Medulla oblongata (tissue), 1 donor: Measurements from ENCODE around the gene ALDH5A1.

Experiments used
- DNase-seq: peaks from one replicate; pipeline ENCODE4 v3.0.0-alpha.2; 2015; ENCODE audit errors: extremely low spot score

The ALDH5A1 gene

GRCh38 chr6:24524805-24525204, 30.0 kb downstream of the ALDH5A1 start:
- DNase-seq = peak; percentile 22

GRCh38 chr6:24529985-24530384, 35.2 kb downstream of the ALDH5A1 start:
- no peak for DNase-seq

GRCh38 chr6:24534329-24534728, 39.6 kb downstream of the ALDH5A1 start:
- no peak for DNase-seq

- no peak for DNase-seq
These were observed 40.4 kb downstream of the ALDH5A1 start for GRCh38 chr6:24535210-24535609.

GRCh38 chr6:24536466-24536865, 41.7 kb downstream of the ALDH5A1 start:
- DNase-seq = no peak

- no peak for DNase-seq
These were observed 42.4 kb downstream of the ALDH5A1 start for GRCh38 chr6:24537082-24537699.

GRCh38 chr6:24537771-24538385, 43.1 kb downstream of the ALDH5A1 start:
- DNase-seq = no peak

- DNase-seq = no peak
These were observed 44.6 kb downstream of the ALDH5A1 start for GRCh38 chr6:24539416-24539815.

- DNase-seq = no peak
These were observed 45.4 kb downstream of the ALDH5A1 start for GRCh38 chr6:24540197-24540596.

GRCh38 chr6:24543683-24544082, 48.9 kb downstream of the ALDH5A1 start:
- no peak for DNase-seq

GRCh38 chr6:24545183-24545582, 50.4 kb downstream of the ALDH5A1 start:
- no peak for DNase-seq

GRCh38 chr6:24545691-24546090, 50.9 kb downstream of the ALDH5A1 start:
- DNase-seq = no peak

- no peak for DNase-seq
These were observed 51.7 kb downstream of the ALDH5A1 start for GRCh38 chr6:24546439-24546838.

GRCh38 chr6:24547243-24547642, 52.5 kb downstream of the ALDH5A1 start:
- DNase-seq = no peak

GRCh38 chr6:24549158-24549557, 54.4 kb downstream of the ALDH5A1 start:
- DNase-seq = no peak

- no peak for DNase-seq
These were observed 55.0 kb downstream of the ALDH5A1 start for GRCh38 chr6:24549674-24550353.

- DNase-seq = no peak
These were observed 56.4 kb downstream of the ALDH5A1 start for GRCh38 chr6:24551139-24551538.

GRCh38 chr6:24554474-24554873, 59.7 kb downstream of the ALDH5A1 start:
- no peak for DNase-seq

GRCh38 chr6:24558516-24558915, 63.7 kb downstream of the ALDH5A1 start:
- no peak for DNase-seq

GRCh38 chr6:24564081-24564480, 69.3 kb downstream of the ALDH5A1 start:
- no peak for DNase-seq

GRCh38 chr6:24565196-24565595, 70.4 kb downstream of the ALDH5A1 start:
- DNase-seq = no peak

GRCh38 chr6:24566020-24566767, 71.4 kb downstream of the ALDH5A1 start:
- no peak for DNase-seq

- DNase-seq = no peak
These were observed 73.9 kb downstream of the ALDH5A1 start for GRCh38 chr6:24568683-24569082.
